ENCODE measurements around the gene ARG1.

GRCh38 chr6:131602781-131603312, 29.8 kb downstream of the ARG1 start:
- no peak for TF ChIP-seq CTCF (IDR thresholded peaks at IDR 0.05; ENCODE audit: low read length)
- no peak for TF ChIP-seq EZH2phosphoT487 (IDR thresholded peaks at IDR 0.05; ENCODE audit: low read length)
